Measurements from ENCODE around the gene GSTA5.
"Not testable (repeated sequence)": the region's sequence is repeated elsewhere in the genome, so short reads cannot be mapped to it uniquely, and the experiment has no call there.

The GSTA5 gene

GRCh38 chr6:52830869-52831268, 9.7 kb downstream of the GSTA5 start:
- not testable (repeated sequence) for DNase-seq

- no peak for DNase-seq
These were observed 11.4 kb downstream of the GSTA5 start for GRCh38 chr6:52829046-52829817.

- not testable (repeated sequence) for DNase-seq
These were observed 12.0 kb downstream of the GSTA5 start for GRCh38 chr6:52828621-52829020.

GRCh38 chr6:52827073-52827783, 13.4 kb downstream of the GSTA5 start:
- not testable (repeated sequence) for DNase-seq

- no peak for DNase-seq
These were observed 14.1 kb downstream of the GSTA5 start for GRCh38 chr6:52826513-52826912.

GRCh38 chr6:52825900-52826459, 14.6 kb downstream of the GSTA5 start:
- not testable (repeated sequence) for DNase-seq

GRCh38 chr6:52825270-52825793, 15.3 kb downstream of the GSTA5 start:
- DNase-seq = not testable (repeated sequence)

- no peak for DNase-seq
These were observed 18.8 kb downstream of the GSTA5 start for GRCh38 chr6:52821842-52822241.

GRCh38 chr6:52820198-52820597, 20.4 kb downstream of the GSTA5 start:
- no peak for DNase-seq

- peak; percentile 41 for DNase-seq
These were observed 25.2 kb downstream of the GSTA5 start for GRCh38 chr6:52815167-52816092.

- not testable (repeated sequence) for DNase-seq
These were observed 26.1 kb downstream of the GSTA5 start for GRCh38 chr6:52814545-52814944.

GRCh38 chr6:52809777-52810176, 30.8 kb downstream of the GSTA5 start:
- DNase-seq = not testable (repeated sequence)

- no peak for DNase-seq
These were observed 32.0 kb downstream of the GSTA5 start for GRCh38 chr6:52808660-52809059.

- DNase-seq = not testable (repeated sequence)
These were observed 36.9 kb downstream of the GSTA5 start, which contains the start of gene GSTA1 for GRCh38 chr6:52803668-52804255. Gene GSTA1, minus strand, starts transcription at chr6:52803816. Its CDS starts 4,549 bp downstream, at chr6:52799267.

GRCh38 chr6:52802806-52803205, 37.8 kb downstream of the GSTA5 start:
- DNase-seq = no peak

GRCh38 chr6:52801188-52801841, 39.3 kb downstream of the GSTA5 start:
- DNase-seq = peak; percentile 26

- DNase-seq = not testable (repeated sequence)
These were observed 41.3 kb downstream of the GSTA5 start for GRCh38 chr6:52799272-52799671.

- not testable (repeated sequence) for DNase-seq
These were observed 46.2 kb downstream of the GSTA5 start for GRCh38 chr6:52794366-52794765.

- no peak for DNase-seq
These were observed 49.8 kb downstream of the GSTA5 start for GRCh38 chr6:52790861-52791260.

GRCh38 chr6:52789658-52790057, 51.0 kb downstream of the GSTA5 start:
- not testable (repeated sequence) for DNase-seq

GRCh38 chr6:52788478-52788877, 52.1 kb downstream of the GSTA5 start:
- no peak for DNase-seq

All from NCI-H2029 (cell line).